ENCODE results near the gene DBP.

GRCh38 chr19:48636859-48637448, at the start of gene DBP:
- TF ChIP-seq CTCF (IDR thresholded peaks at IDR 0.05) (peak in 1 of 3 donors; percentile 30), POLR2A (IDR thresholded peaks at IDR 0.05) (peak; percentile 42), EP300 (IDR thresholded peaks at IDR 0.05) (no peak)

Data from ovary (tissue), 3 donors.